H9 (cell line): Measurements from ENCODE around the gene SGMS2. TPM values are rescaled to one million over a fixed set of nuclear protein-coding genes. Genes with fewer than 3 reads are reported as not detected.

Experiments used
- DNase-seq: peaks from one replicate; pipeline ENCODE4 v3.0.0-alpha.2; 2017
- H2AFZ ChIP-seq: one replicate; pipeline ENCODE4 v1.6.1; 2013; ENCODE audit warnings: mild to moderate bottlenecking, low read length, control low read depth, moderate library complexity
- H2AK5ac ChIP-seq: 2 replicates; pipeline ENCODE4 v1.6.1; 2013; ENCODE audit warnings: low read length, control low read depth, mixed read lengths; ENCODE audit not compliant: insufficient read length
- H2BK120ac ChIP-seq: one replicate; pipeline ENCODE4 v1.6.1; 2013; ENCODE audit warnings: low read depth, mild to moderate bottlenecking, low read length, control low read depth, inconsistent platforms; ENCODE audit not compliant: poor library complexity, severe bottlenecking
- H2BK12ac ChIP-seq: 2 replicates; pipeline ENCODE4 v1.6.1; 2013; ENCODE audit warnings: low read length, control low read depth, mixed read lengths, low read depth; ENCODE audit not compliant: insufficient read length
- H2BK15ac ChIP-seq: 2 replicates; pipeline ENCODE4 v1.6.1; 2013; ENCODE audit warnings: low read depth, low read length, control low read depth
- H2BK20ac ChIP-seq: one replicate; pipeline ENCODE4 v1.6.1; 2013; ENCODE audit warnings: low read depth, mild to moderate bottlenecking, low read length, control low read depth, inconsistent platforms; ENCODE audit not compliant: poor library complexity, severe bottlenecking
- H2BK5ac ChIP-seq: 2 replicates; pipeline ENCODE4 v1.6.1; 2013; ENCODE audit warnings: low read length, control low read depth, mixed read lengths; ENCODE audit not compliant: insufficient read length
- H3K14ac ChIP-seq: 2 replicates; pipeline ENCODE4 v1.6.1; 2013; ENCODE audit warnings: low read length, control low read depth; ENCODE audit not compliant: insufficient read depth
- H3K18ac ChIP-seq: 2 replicates; pipeline ENCODE4 v1.6.1; 2013; ENCODE audit warnings: low read depth, mild to moderate bottlenecking, mixed read lengths, low read length, control low read depth; ENCODE audit not compliant: insufficient read length
- H3K23ac ChIP-seq: 2 replicates; pipeline ENCODE4 v1.6.1; 2013; ENCODE audit warnings: low read length, control low read depth, mixed read lengths, low read depth; ENCODE audit not compliant: insufficient read length
- H3K23me2 ChIP-seq: 2 replicates; pipeline ENCODE4 v1.6.1; 2013; ENCODE audit warnings: low read depth, mild to moderate bottlenecking, mixed read lengths, low read length, control low read depth; ENCODE audit not compliant: insufficient read length, poor library complexity, severe bottlenecking
- H3K27ac ChIP-seq: 2 replicates; pipeline ENCODE4 v1.5.1; 2013; ENCODE audit warnings: low read length, control low read depth, mixed read lengths, low read depth; ENCODE audit not compliant: insufficient read length
- H3K27me3 ChIP-seq: 2 replicates; pipeline ENCODE4 v1.6.1; 2013; ENCODE audit warnings: low read length, control low read depth, inconsistent platforms; ENCODE audit not compliant: insufficient read depth
- H3K4ac ChIP-seq: 2 replicates; pipeline ENCODE4 v1.6.1; 2013; ENCODE audit warnings: low read depth, mild to moderate bottlenecking, control low read depth, inconsistent platforms, low read length, moderate library complexity
- H3K4me1 ChIP-seq: 2 replicates; pipeline ENCODE4 v1.6.1; 2013; ENCODE audit warnings: low read length, control low read depth, inconsistent platforms; ENCODE audit not compliant: insufficient read depth
- H3K4me2 ChIP-seq: 2 replicates; pipeline ENCODE4 v1.6.1; 2013; ENCODE audit warnings: low read length, control low read depth, mixed read lengths; ENCODE audit not compliant: insufficient read length, insufficient read depth
- H3K56ac ChIP-seq: 2 replicates; pipeline ENCODE4 v1.6.1; 2013; ENCODE audit warnings: low read depth, mild to moderate bottlenecking, mixed read lengths, low read length, control low read depth; ENCODE audit not compliant: insufficient read length
- H3K79me1 ChIP-seq: 2 replicates; pipeline ENCODE4 v1.6.1; 2013; ENCODE audit warnings: low read depth, mild to moderate bottlenecking, moderate library complexity, low read length, control low read depth, inconsistent platforms; ENCODE audit not compliant: insufficient read depth, poor library complexity, severe bottlenecking
- H3K79me2 ChIP-seq: 2 replicates; pipeline ENCODE4 v1.6.1; 2013; ENCODE audit warnings: low read length, control low read depth, inconsistent platforms; ENCODE audit not compliant: insufficient read depth
- H3K9ac ChIP-seq: 2 replicates; pipeline ENCODE4 v1.6.1; 2013; ENCODE audit warnings: low read length, control low read depth, mixed read lengths; ENCODE audit not compliant: insufficient read length; ENCODE audit errors: extremely low read depth
- H3K9me3 ChIP-seq: one replicate; pipeline ENCODE4 v1.6.1; 2013; ENCODE audit warnings: low read depth, low read length, inconsistent platforms; ENCODE audit not compliant: control insufficient read depth
- H3T11ph ChIP-seq: one replicate; pipeline ENCODE4 v1.6.1; 2013; ENCODE audit warnings: mild to moderate bottlenecking, low read length, control low read depth, inconsistent platforms
- H4K20me1 ChIP-seq: one replicate; pipeline ENCODE4 v1.6.1; 2013; ENCODE audit not compliant: control insufficient read depth, insufficient read length, insufficient read depth
- H4K5ac ChIP-seq: 2 replicates; pipeline ENCODE4 v1.6.1; 2013; ENCODE audit warnings: low read depth, mild to moderate bottlenecking, mixed read lengths, low read length, control low read depth; ENCODE audit not compliant: insufficient read length
- H4K8ac ChIP-seq: replicated peaks from 2 replicates; pipeline ENCODE4 v1.6.1; 2013; ENCODE audit warnings: low read length, control low read depth, mixed read lengths, low read depth; ENCODE audit not compliant: insufficient read length
- H4K91ac ChIP-seq: 2 replicates; pipeline ENCODE4 v1.6.1; 2013; ENCODE audit warnings: low read depth, mild to moderate bottlenecking, moderate library complexity, mixed read lengths, low read length, control low read depth; ENCODE audit not compliant: insufficient read length
- H3K27ac Mint-ChIP-seq, 3 experiments: 2 replicates in 2 of 3; 3 replicates in 1 of 3; pipeline ENCODE4 v1.8.0; 2020 to 2021; ENCODE audit warnings: mixed read lengths in 3 of 3, mild to moderate bottlenecking in 1 of 3, moderate library complexity in 1 of 3
- H3K27me3 Mint-ChIP-seq: 2 replicates; pipeline ENCODE4 v1.8.0; 2021; ENCODE audit warnings: low read depth, mild to moderate bottlenecking, moderate library complexity, mixed read lengths
- H3K36me3 Mint-ChIP-seq, 3 experiments: 2 replicates in 2 of 3; 3 replicates in 1 of 3; pipeline ENCODE4 v1.8.0; 2020 to 2021; ENCODE audit warnings: low read depth in 3 of 3, mixed read lengths in 3 of 3; ENCODE audit not compliant: insufficient read depth in 1 of 3
- H3K4me1 Mint-ChIP-seq, 2 experiments: 2 replicates each; pipeline ENCODE4 v1.8.0; 2020; ENCODE audit warnings: mixed read lengths in 2 of 2
- H3K4me3 Mint-ChIP-seq, 2 experiments: 2 replicates in 1 of 2; 3 replicates in 1 of 2; pipeline ENCODE4 v1.8.0; 2020 to 2021; ENCODE audit warnings: mild to moderate bottlenecking in 2 of 2, mixed read lengths in 2 of 2, moderate library complexity in 1 of 2
- H3K9me3 Mint-ChIP-seq, 2 experiments: 2 replicates in 1 of 2; 3 replicates in 1 of 2; pipeline ENCODE4 v1.8.0; 2020; ENCODE audit warnings: mild to moderate bottlenecking in 2 of 2, mixed read lengths in 2 of 2, moderate library complexity in 1 of 2
- CTCF ChIP-seq: fragments of 200-600 bp; sonication (generic); conservative IDR thresholded peaks from 3 replicates; pipeline ENCODE4 v1.8.0; 2021; ENCODE audit warnings: antibody characterized with exemption, mild to moderate bottlenecking
- WGBS: extraction: QIAGEN DNeasy Blood & Tissue Kit; methylation state at CpG from one replicate; pipeline ENCODE4 v1.1.7; 2013; ENCODE audit warnings: missing lambda C conversion rate, low lambda C conversion rate, mixed read lengths; ENCODE audit not compliant: insufficient read length; ENCODE audit errors: extremely low coverage; 5-methylcytosine and 5-hydroxymethylcytosine counted together
- total RNA-seq: library from RNA; stranded (reverse); gene quantifications from 2 replicates; pipeline ENCODE4 v1.2.1, GENCODE V29; 2021

Gene SGMS2
- total RNA-seq, 1 experiment from 2014 or later: 9.7 TPM

DNA sequence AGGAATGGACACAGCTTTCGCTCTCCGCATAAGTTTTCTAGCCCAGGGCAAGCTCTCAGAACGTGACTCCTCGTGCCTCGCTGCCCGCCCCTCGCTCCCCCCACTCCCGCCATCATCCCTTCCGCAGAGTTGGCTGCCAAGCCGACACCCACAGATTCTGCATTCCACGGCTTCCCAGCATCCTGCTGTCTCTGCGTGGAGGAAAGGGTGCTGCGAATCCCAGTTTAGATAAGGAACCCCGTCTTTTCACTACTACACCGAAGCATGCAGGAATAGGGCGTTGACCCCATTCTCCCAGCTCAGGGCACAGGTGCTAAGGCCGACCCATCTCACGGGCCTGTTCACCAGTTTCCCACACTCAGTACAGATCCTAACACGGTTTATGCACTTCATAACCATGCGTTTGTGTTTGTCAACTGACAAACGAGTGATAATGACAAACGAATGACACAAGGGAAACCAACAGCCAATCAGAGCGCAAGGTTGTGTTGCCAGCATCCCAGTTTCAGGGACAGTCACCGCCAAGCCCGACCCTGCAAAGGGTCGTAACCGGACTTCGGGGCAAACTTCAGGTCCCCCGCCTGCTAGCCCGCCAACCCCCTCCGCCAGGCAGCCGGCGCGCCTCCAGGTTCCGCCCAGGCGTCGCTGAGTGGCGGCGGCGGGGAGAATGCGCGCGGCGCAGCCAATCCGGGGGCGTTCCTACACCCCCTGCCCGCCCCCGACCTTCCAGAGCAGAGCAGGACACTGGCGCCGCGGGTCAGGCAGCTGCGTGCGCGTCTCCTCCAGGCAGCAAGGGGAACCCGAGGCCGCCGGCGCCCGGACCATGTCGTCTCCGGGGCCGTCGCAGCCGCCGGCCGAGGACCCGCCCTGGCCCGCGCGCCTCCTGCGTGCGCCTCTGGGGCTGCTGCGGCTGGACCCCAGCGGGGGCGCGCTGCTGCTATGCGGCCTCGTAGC is 106.4 kb downstream of the SGMS2 start, which contains the start of gene CYP2U1:
Gene CYP2U1 (plus strand): TSS at position 729 of the 954 bp plus-strand sequence. CDS start 95 bp downstream, at position 824.
- Histone ChIP-seq H3K4me1 (no peaks in the 10 kb centered on the region; the same call in 1 of the 2 replicates), H3K23ac (no peak within 1 kb of the TSS), H2AK5ac (no peak within 1 kb of the TSS), H2BK120ac (no peak within 1 kb of the TSS), H3K23me2 (peaks cover 12% of the 10 kb centered on the region), H3K79me1 (no peaks in the 10 kb centered on the region), H2BK20ac (no peak within 1 kb of the TSS), H2BK5ac (no peak within 1 kb of the TSS), H4K20me1 (peaks cover 3% of the 10 kb centered on the region), H3K14ac (peak within 1 kb of the TSS; percentile 59), H3K56ac (no peak within 1 kb of the TSS), H2BK15ac (no peak within 1 kb of the TSS), H3K27me3 (peaks cover 6% of the 10 kb centered on the region; the same call in 1 of the 2 replicates), H3K4ac (no peak within 1 kb of the TSS), H3K27ac (no peak within 1 kb of the TSS), H3K9ac (no peak within 1 kb of the TSS), H4K8ac (no peak within 1 kb of the TSS), H3T11ph (no peak within 1 kb of the TSS), H2AFZ (no peak within 1 kb of the TSS), H3K4me2 (peak within 1 kb of the TSS; percentile 67), H4K91ac (no peak within 1 kb of the TSS), H3K9me3 (no peaks in the 10 kb centered on the region), H2BK12ac (no peak within 1 kb of the TSS), H3K18ac (peak within 1 kb of the TSS; percentile 9), H4K5ac (no peak within 1 kb of the TSS), H3K79me2 (no peaks in the 10 kb centered on the region)
- Mint-ChIP-seq H3K9me3 (no peaks in the 10 kb centered on the region), H3K27me3 (peaks cover 34% of the 10 kb centered on the region), H3K4me1 (peaks cover 18% of the 10 kb centered on the region in 2 experiments), H3K4me3 (peak within 1 kb of the TSS; percentile 71 to 83), H3K36me3 (peaks cover 0 to 18% (median 2%) of the 10 kb centered on the region in 3 experiments; a peak in 6 of 7 replicates), H3K27ac (peak within 1 kb of the TSS in 1 of 3 experiments; percentile 71; a peak in 2 of 7 replicates)
- no peak for TF ChIP-seq CTCF
- WGBS: no CpG with 5 or more reads among the region's 78 CpGs
- DNase-seq: peak; percentile 92
